GM12872 (cell line): ENCODE data around the gene DMGDH.

Experiments
- CTCF ChIP-seq: IDR thresholded peaks from 3 replicates; pipeline ENCODE4 v1.5.1; 2011; ENCODE audit warnings: low read depth, mild to moderate bottlenecking, low read length, moderate library complexity; ENCODE audit not compliant: insufficient read depth

The DMGDH gene

GRCh38 chr5:79011869-79012268 is 57.6 kb downstream of the DMGDH start:
- TF ChIP-seq CTCF = no peak

- TF ChIP-seq CTCF = peak; percentile 20; the same call in 1 of the 3 replicates
Observed at GRCh38 chr5:79011219-79011836, 58.1 kb downstream of the DMGDH start.

- TF ChIP-seq CTCF = no peak
Observed at GRCh38 chr5:79008362-79008761, 61.1 kb downstream of the DMGDH start.

GRCh38 chr5:79007872-79008271 is 61.6 kb downstream of the DMGDH start:
- no peak for TF ChIP-seq CTCF

- TF ChIP-seq CTCF = no peak
Observed at GRCh38 chr5:79005936-79006631, 63.4 kb downstream of the DMGDH start.

GRCh38 chr5:79005151-79005550 is 64.3 kb downstream of the DMGDH start:
- no peak for TF ChIP-seq CTCF

DNA sequence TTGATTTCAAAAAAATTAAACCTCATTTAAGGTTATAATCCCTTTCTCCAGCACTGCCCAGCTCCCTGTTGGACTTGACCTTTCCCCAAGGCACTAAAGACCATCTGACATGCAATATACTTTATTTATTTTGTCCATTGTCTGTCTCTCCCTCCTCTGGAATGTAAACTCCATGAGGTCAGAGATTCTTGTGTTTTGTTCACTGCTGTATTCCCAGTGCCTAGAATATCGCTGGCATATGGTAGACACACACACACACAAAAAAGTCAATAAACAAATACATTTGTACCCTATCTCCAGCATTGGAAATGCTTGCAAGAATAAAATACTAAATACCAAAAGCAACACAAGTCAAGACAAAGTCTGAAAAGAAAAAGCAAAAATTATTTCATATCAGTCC is 67.1 kb downstream of the DMGDH start:
- TF ChIP-seq CTCF = no peak
